Measurements from ENCODE around the gene TSHZ1.

TSHZ1 gene

DNA sequence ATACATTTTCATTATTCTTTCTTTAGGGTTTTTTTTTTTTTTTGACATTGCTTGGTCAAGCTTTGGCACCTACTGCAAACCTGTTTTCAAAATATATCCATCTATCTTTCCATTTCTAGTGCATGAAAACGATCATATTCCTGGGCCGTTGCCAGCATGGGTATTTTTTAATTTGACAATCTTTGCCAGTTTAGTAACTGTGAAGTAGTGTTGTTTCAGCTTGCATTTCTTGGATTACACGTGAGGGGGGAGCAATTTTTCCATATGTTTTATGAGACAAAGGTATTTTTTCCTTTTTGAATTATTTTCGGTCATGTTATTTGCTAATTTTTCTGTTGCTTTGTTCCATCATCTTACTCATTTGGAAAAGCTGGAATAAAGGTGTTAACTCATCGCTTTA, 40.9 kb downstream of the TSHZ1 start:
- no peak for TF ChIP-seq GFI1B (tag by site-specific recombination; IDR thresholded peaks at IDR 0.05)
- TF ChIP-seq, protein P1, sequence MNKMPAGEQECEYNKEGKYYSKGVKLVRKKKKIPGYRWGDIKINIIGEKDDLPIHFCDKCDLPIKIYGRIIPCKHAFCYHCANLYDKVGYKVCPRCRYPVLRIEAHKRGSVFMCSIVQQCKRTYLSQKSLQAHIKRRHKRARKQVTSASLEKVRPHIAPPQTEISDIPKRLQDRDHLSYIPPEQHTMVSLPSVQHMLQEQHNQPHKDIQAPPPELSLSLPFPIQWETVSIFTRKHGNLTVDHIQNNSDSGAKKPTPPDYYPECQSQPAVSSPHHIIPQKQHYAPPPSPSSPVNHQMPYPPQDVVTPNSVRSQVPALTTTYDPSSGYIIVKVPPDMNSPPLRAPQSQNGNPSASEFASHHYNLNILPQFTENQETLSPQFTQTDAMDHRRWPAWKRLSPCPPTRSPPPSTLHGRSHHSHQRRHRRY (tag by site-specific recombination; IDR thresholded peaks at IDR 0.05): no peak
- no peak for TF ChIP-seq MEIS1 (CRISPR knock-in tag; IDR thresholded peaks at IDR 0.05; ENCODE audit: borderline replicate concordance)
- no peak for TF ChIP-seq ZNF560 (tag by site-specific recombination; IDR thresholded peaks at IDR 0.05; ENCODE audit: borderline replicate concordance)
- no peak for TF ChIP-seq ZNF391 (tag by site-specific recombination; IDR thresholded peaks at IDR 0.05; ENCODE audit: borderline replicate concordance, low read depth)
- no peak for TF ChIP-seq ZFHX2 (tag by site-specific recombination; conservative IDR thresholded peaks at IDR 0.05)
- no peak for TF ChIP-seq ZSCAN16 (tag by site-specific recombination; IDR thresholded peaks at IDR 0.05)
- TF ChIP-seq ZNF837 (tag by site-specific recombination; IDR thresholded peaks at IDR 0.05): no peak
- no peak for TF ChIP-seq ZNF624 (tag by site-specific recombination; IDR thresholded peaks at IDR 0.05)
- TF ChIP-seq SP7 (tag by site-specific recombination; IDR thresholded peaks at IDR 0.05): no peak
- H3K9me3 ChIP-seq (ENCODE audit: control insufficient read depth, insufficient read depth, low read depth, low read length): no peaks in the 10 kb centered on the region
- H3K36me3 ChIP-seq (ENCODE audit: control insufficient read depth in 2 of 2, insufficient read depth in 1 of 2, low read length in 2 of 2): no peaks in the 10 kb centered on the region
- H3K4me3 ChIP-seq (ENCODE audit: low read depth, low read length): no peak overlapping the region
- CTCF ChIA-PET: no interaction called here
- peaks cover 36% of the 10 kb centered on the region for H3K4me1 ChIP-seq (ENCODE audit: control insufficient read depth, insufficient read depth, low read length)
- H3K27ac ChIP-seq (ENCODE audit: extremely low read depth, low read depth, low read length): no peak overlapping the region
- POLR2A ChIA-PET: no interaction called here

DNA sequence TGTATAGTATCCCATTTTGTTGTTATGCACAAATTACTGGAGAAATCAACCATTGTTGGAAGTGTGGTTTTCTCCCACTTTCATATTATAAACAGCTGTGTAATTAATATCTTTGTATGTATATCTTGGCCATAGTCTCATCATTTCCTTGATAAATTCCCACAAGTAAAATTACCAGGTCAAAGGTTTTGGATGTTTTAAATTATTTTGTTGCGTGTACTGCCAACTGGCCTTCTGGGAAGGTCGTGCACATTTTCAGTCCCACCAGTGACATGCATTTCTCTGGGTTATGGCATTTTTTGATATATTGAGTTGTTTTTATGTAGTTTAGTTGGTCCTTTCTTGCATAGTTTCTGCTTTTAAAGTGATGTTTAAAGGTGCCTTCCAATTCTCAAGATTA, 41.5 kb downstream of the TSHZ1 start:
- TF ChIP-seq ZFP3 (tag by site-specific recombination; IDR thresholded peaks at IDR 0.05; ENCODE audit: low read depth) (no peak), ZBTB21 (tag by site-specific recombination; IDR thresholded peaks at IDR 0.05) (no peak), ZNF654 (tag by site-specific recombination; IDR thresholded peaks at IDR 0.05; ENCODE audit: low read depth) (no peak), YY2 (tag by site-specific recombination; IDR thresholded peaks at IDR 0.05) (no peak), ZNF10 (tag by site-specific recombination; IDR thresholded peaks at IDR 0.05) (no peak), ZBTB20 (tag by site-specific recombination; IDR thresholded peaks at IDR 0.05) (no peak), ZNF335 (tag by site-specific recombination; conservative IDR thresholded peaks at IDR 0.05) (no peak), ZNF394 (tag by site-specific recombination; IDR thresholded peaks at IDR 0.05; ENCODE audit: borderline replicate concordance) (no peak)
- TF ChIP-seq, protein P2, sequence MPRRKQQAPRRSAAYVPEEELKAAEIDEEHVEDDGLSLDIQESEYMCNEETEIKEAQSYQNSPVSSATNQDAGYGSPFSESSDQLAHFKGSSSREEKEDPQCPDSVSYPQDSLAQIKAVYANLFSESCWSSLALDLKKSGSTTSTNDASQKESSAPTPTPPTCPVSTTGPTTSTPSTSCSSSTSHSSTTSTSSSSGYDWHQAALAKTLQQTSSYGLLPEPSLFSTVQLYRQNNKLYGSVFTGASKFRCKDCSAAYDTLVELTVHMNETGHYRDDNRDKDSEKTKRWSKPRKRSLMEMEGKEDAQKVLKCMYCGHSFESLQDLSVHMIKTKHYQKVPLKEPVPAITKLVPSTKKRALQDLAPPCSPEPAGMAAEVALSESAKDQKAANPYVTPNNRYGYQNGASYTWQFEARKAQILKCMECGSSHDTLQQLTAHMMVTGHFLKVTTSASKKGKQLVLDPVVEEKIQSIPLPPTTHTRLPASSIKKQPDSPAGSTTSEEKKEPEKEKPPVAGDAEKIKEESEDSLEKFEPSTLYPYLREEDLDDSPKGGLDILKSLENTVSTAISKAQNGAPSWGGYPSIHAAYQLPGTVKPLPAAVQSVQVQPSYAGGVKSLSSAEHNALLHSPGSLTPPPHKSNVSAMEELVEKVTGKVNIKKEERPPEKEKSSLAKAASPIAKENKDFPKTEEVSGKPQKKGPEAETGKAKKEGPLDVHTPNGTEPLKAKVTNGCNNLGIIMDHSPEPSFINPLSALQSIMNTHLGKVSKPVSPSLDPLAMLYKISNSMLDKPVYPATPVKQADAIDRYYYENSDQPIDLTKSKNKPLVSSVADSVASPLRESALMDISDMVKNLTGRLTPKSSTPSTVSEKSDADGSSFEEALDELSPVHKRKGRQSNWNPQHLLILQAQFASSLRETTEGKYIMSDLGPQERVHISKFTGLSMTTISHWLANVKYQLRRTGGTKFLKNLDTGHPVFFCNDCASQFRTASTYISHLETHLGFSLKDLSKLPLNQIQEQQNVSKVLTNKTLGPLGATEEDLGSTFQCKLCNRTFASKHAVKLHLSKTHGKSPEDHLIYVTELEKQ (tag by site-specific recombination; IDR thresholded peaks at IDR 0.05; ENCODE audit: borderline replicate concordance): no peak
- TF ChIP-seq, protein P3, sequence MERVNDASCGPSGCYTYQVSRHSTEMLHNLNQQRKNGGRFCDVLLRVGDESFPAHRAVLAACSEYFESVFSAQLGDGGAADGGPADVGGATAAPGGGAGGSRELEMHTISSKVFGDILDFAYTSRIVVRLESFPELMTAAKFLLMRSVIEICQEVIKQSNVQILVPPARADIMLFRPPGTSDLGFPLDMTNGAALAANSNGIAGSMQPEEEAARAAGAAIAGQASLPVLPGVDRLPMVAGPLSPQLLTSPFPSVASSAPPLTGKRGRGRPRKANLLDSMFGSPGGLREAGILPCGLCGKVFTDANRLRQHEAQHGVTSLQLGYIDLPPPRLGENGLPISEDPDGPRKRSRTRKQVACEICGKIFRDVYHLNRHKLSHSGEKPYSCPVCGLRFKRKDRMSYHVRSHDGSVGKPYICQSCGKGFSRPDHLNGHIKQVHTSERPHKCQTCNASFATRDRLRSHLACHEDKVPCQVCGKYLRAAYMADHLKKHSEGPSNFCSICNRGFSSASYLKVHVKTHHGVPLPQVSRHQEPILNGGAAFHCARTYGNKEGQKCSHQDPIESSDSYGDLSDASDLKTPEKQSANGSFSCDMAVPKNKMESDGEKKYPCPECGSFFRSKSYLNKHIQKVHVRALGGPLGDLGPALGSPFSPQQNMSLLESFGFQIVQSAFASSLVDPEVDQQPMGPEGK (tag by site-specific recombination; IDR thresholded peaks at IDR 0.05): no peak
- ChIA-PET CTCF (no interaction called here), POLR2A (no interaction called here)
- Histone ChIP-seq H3K4me3 (ENCODE audit: low read depth, low read length) (no peak overlapping the region), H3K9me3 (ENCODE audit: control insufficient read depth, insufficient read depth, low read depth, low read length) (no peaks in the 10 kb centered on the region), H3K36me3 (ENCODE audit: control insufficient read depth in 2 of 2, insufficient read depth in 1 of 2, low read length in 2 of 2) (no peaks in the 10 kb centered on the region), H3K27ac (ENCODE audit: extremely low read depth, low read depth, low read length) (no peak overlapping the region), H3K4me1 (ENCODE audit: control insufficient read depth, insufficient read depth, low read length) (peaks cover 32% of the 10 kb centered on the region)

All from HEK293 (cell line).